OCI-LY7 (cell line): ENCODE results near the gene SLC5A10.
"Not testable (repeated sequence)": the region's sequence is repeated elsewhere in the genome, so short reads cannot be mapped to it uniquely, and the experiment has no call there.

Experiments
- CTCF ChIP-seq: fragments of 200-600 bp; sonication (generic); conservative IDR thresholded peaks from 2 replicates; pipeline ENCODE4 v1.5.1; 2014; ENCODE audit warnings: mild to moderate bottlenecking, antibody characterized with exemption, low read length, moderate library complexity, mixed read lengths
- EZH2phosphoT487 ChIP-seq: fragments of 200-600 bp; sonication (generic); IDR thresholded peaks from 2 replicates; pipeline ENCODE4 v1.6.1; 2018; ENCODE audit warnings: low read depth, borderline replicate concordance, mild to moderate bottlenecking, mixed run types, antibody characterized with exemption, low read length, moderate library complexity, mixed read lengths

GRCh38 chr17:19041871-19042270 lies 89.9 kb downstream of the SLC5A10 start:
- not testable (repeated sequence) for TF ChIP-seq CTCF, EZH2phosphoT487
